HG03175 (cell line): ENCODE measurements around the gene DAGLA.

Source experiments
- ATAC-seq: cut with Tn5 transposase; IDR thresholded peaks from one replicate; pipeline ENCODE4 v1.9.1; 2021; ENCODE audit warnings: mild to moderate bottlenecking, moderate library complexity; ENCODE audit not compliant: unreplicated experiment

Gene DAGLA

DNA sequence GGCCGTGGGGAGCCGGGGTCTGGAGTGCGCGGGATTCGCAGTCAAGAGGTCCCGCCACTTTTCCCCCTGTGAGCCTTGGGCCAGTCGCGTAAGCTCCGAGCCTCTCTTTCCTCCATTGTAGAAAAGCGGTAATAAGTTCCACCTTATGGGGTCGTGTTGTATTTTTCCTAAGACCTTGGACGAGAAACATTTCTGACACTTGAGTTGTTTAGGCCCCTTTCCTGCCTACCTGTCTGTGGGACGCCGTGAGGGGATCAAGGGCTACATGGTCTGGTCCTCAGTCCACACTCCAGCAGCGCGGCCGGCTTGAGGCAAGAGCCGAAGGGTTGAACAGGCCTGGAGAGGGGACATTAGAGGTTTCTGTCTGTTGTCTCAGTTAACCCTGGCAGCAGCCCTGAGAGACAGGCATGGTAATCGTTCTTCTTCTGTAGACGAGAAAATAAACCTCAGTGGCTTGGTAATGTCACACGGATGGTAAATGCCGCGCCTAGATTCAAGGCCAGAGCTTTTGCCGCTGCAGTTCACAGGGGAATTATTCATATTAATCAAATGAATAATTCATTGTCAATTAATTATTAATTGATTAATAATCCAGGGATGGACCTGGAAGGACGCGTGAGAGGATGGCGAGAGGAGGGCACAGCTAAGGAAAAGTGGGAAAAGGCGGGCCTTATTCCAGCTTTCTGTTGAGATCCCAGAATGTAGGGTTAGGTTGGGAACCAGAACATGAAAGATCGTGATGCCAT is 113.1 kb downstream of the DAGLA start:
- ATAC-seq: peak; percentile 20

DNA sequence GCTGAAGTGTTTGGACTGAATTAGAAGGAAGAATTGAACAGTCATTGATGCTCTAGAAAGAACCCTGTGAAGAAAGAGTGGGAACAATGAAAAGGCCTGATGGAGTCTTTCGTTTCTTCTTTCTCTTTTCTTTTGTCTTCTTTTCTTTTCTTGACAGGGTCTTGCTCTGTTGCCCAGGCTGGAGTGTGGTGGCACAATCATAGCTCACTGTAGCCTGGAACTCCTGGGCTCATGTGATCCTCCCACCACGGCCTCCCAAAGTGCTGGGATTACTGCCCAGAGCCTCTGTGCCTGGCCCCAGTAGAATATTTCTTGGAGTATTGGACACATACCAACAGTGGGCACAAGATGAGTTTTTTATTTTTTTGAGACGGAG is 113.6 kb downstream of the DAGLA start:
- no peak for ATAC-seq

DNA sequence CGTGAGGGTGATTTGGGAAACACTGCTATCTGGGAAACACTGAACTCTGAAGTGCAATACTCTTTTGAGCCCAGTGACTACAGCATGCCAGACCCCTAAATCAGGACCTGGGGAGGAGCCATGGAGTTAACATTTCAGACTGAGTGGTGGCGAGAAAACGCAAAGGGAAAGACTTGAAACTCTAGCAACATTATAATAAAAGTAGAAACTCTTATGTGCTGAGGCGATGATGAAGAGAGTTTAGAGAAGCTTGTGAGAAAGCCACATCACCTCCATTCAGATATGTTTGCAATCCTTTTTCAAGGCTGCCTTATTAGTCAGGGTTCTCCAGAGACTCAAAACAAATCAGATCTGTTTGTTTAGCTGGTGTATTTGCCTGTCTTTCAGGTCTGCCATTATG is 114.4 kb downstream of the DAGLA start:
- no peak for ATAC-seq

DNA sequence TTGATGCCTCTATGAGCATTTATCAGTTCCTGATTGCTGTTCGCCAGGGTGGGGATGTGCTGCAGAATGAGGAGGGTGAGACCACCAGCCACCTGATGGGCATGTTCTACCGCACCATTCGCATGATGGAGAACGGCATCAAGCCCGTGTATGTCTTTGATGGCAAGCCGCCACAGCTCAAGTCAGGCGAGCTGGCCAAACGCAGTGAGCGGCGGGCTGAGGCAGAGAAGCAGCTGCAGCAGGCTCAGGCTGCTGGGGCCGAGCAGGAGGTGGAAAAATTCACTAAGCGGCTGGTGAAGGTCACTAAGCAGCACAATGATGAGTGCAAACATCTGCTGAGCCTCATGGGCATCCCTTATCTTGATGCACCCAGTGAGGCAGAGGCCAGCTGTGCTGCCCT is 115.3 kb downstream of the DAGLA start:
- ATAC-seq: no peak

DNA sequence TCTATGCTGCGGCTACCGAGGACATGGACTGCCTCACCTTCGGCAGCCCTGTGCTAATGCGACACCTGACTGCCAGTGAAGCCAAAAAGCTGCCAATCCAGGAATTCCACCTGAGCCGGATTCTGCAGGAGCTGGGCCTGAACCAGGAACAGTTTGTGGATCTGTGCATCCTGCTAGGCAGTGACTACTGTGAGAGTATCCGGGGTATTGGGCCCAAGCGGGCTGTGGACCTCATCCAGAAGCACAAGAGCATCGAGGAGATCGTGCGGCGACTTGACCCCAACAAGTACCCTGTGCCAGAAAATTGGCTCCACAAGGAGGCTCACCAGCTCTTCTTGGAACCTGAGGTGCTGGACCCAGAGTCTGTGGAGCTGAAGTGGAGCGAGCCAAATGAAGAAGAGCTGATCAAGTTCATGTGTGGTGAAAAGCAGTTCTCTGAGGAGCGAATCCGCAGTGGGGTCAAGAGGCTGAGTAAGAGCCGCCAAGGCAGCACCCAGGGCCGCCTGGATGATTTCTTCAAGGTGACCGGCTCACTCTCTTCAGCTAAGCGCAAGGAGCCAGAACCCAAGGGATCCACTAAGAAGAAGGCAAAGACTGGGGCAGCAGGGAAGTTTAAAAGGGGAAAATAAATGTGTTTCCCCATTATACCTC is 115.8 kb downstream of the DAGLA start:
- no peak for ATAC-seq
